GM13977 (cell line): ENCODE measurements around the gene KRT23.

Experiments used
- DNase-seq: peaks from one replicate; pipeline ENCODE4 v3.0.0; 2012; ENCODE audit warnings: low spot score
- CTCF ChIP-seq: IDR thresholded peaks from 2 replicates; pipeline ENCODE4 v1.5.1; 2012; ENCODE audit warnings: mild to moderate bottlenecking, control low read depth; ENCODE audit not compliant: insufficient read depth; ENCODE audit errors: extremely low read depth, missing control alignments
- in situ Hi-C: fragments of 300-500 bp; cut with MboI; formaldehyde crosslinking; loops from one replicate; pipeline ENCODE4 v1.12.0; 2022; ENCODE audit warnings: low sequenced_read_pairs, low pct_unique_long_range_greater_than_20kb, mixed read lengths, inconsistent platforms; ENCODE audit not compliant: unreplicated experiment

Gene KRT23

GRCh38 chr17:40900809-40901356, 36.6 kb downstream of the KRT23 start:
- in situ Hi-C loops, result loop anchor here (25.0 kb wide), 1 partner anchor 761 kb away; no protein-coding TSS in a partner anchor
- DNase-seq, result no peak
- no peak for TF ChIP-seq CTCF

- DNase-seq, result no peak
- no peak for TF ChIP-seq CTCF
- in situ Hi-C loops, result no loop called here
Measured at GRCh38 chr17:40896916-40897455, 40.5 kb downstream of the KRT23 start.

GRCh38 chr17:40895106-40895730, 42.2 kb downstream of the KRT23 start:
- DNase-seq, result no peak
- no peak for TF ChIP-seq CTCF
- in situ Hi-C loops, result no loop called here

- TF ChIP-seq CTCF, result no peak
- no peak for DNase-seq
- in situ Hi-C loops, result no loop called here
Measured at GRCh38 chr17:40888196-40888720, 49.2 kb downstream of the KRT23 start.

GRCh38 chr17:40886090-40886489, 51.4 kb downstream of the KRT23 start:
- in situ Hi-C loops, result no loop called here
- DNase-seq, result no peak
- no peak for TF ChIP-seq CTCF

GRCh38 chr17:40884708-40885512, 52.5 kb downstream of the KRT23 start, which contains the start of gene KRT20:
KRT20 (minus strand) TSS chr17:40885242; CDS start chr17:40885185, 57 bp downstream.
- DNase-seq, result no peak
- in situ Hi-C loops, result no loop called here
- no peak for TF ChIP-seq CTCF
